Upper lobe of left lung (tissue), 6 donors: Measurements from ENCODE around the gene DGKB. TPM values are rescaled to one million over a fixed set of nuclear protein-coding genes. Genes with fewer than 3 reads are reported as not detected.

Experiments used
- ATAC-seq, 2 donors: fragments of 200-7000 bp; cut with Tn5 transposase; one replicate each; pipeline ENCODE4 v1.9.1; 2022; ENCODE audit warnings: mild to moderate bottlenecking in 2 of 2, moderate library complexity in 2 of 2; ENCODE audit not compliant: low FRiP score in 2 of 2
- DNase-seq, 2 donors: peaks; one replicate each; pipeline ENCODE4 v3.0.0-alpha.2; 2019 to 2020
- H3K27ac ChIP-seq, 4 donors: fragments of 200-600 bp; sonication (generic); one replicate each; pipeline ENCODE4 v1.5.1; 2016 to 2019
- H3K27me3 ChIP-seq, 4 donors: fragments of 200-600 bp; sonication (generic); one replicate each; pipeline ENCODE4 v1.5.1; 2017 to 2019
- H3K36me3 ChIP-seq, 4 donors: fragments of 200-600 bp; sonication (generic); one replicate each; pipeline ENCODE4 v1.5.1; 2016 to 2019
- H3K4me1 ChIP-seq, 4 donors: fragments of 200-600 bp; sonication (generic); one replicate each; pipeline ENCODE4 v1.5.1; 2018 to 2019
- H3K4me3 ChIP-seq, 4 donors: fragments of 200-600 bp; sonication (generic); one replicate each; pipeline ENCODE4 v1.5.1; 2017 to 2019; ENCODE audit warnings: mild to moderate bottlenecking in 2 of 4, moderate library complexity in 1 of 4
- H3K9me3 ChIP-seq, 4 donors: fragments of 200-600 bp; sonication (generic); one replicate each; pipeline ENCODE4 v1.5.1; 2018 to 2019
- EP300 ChIP-seq, 4 donors: sonication (generic); formaldehyde crosslinking; IDR thresholded peaks; one replicate each; pipeline ENCODE4 v1.5.1; 2017; ENCODE audit warnings: antibody characterized with exemption in 4 of 4, control low read depth in 2 of 4
- POLR2A ChIP-seq, 4 donors: fragments of 450-650 bp; IDR thresholded peaks; one replicate each; pipeline ENCODE4 v1.5.1; 2016 to 2017; ENCODE audit warnings: antibody characterized with exemption in 4 of 4, mild to moderate bottlenecking in 2 of 4
- POLR2AphosphoS5 ChIP-seq, 2 donors: sonication (generic); formaldehyde crosslinking; IDR thresholded peaks; one replicate each; pipeline ENCODE4 v1.5.1; 2017; ENCODE audit warnings: antibody characterized with exemption in 2 of 2
- WGBS, 2 donors: methylation state at CpG; one replicate each; pipeline ENCODE4 v1.1.5; 2017 to 2018; 5-methylcytosine and 5-hydroxymethylcytosine counted together
- total RNA-seq, 6 donors: library from RNA; depleted of rRNA in 4 of 6; stranded (reverse); fragments of >200 nt in 4 of 6; gene quantifications; one replicate each; pipeline versions ENCODE4 v1.1.0 to v1.2.1, GENCODE V29; 2016 to 2021
- TF ChIP-seq, protein P1 (sequence below), 6 experiments: fragments of 450-650 bp in 4 of 6; fragments of 200-600 bp in 2 of 6; sonication (generic) in 2 of 6; IDR thresholded peaks; one replicate each; pipeline ENCODE4 v1.5.1; 2016 to 2019; ENCODE audit warnings: antibody characterized with exemption in 6 of 6
- donor health status: DM: no; HTN: no; CAD: no; lungs with moderate emphysema.
- donor health status: DM: no; HTN: yes; CAD: no; lungs with severe emphysema.

DGKB gene
- total RNA-seq, 6 donors from 2014 or later, result 0.09 to 0.30 (median 0.30) TPM; not detected in 3

DNA sequence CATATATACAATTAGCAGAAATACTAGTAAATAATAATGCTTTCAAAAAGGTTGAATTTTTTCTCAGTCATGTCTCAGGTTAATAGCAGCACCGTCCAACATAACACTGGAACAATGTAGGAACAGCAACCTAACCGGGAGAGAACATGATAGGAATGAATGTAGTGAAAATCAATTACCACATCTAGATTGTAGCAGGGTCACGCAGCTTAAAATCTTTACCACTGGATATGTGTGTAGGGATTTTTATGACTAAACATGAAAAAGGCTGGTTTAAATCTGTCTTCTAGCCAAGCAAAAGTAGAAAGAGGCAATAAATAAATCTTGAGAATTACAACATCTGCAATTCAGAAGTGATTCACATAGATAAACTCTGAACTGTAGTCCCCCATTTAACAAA, 326.0 kb downstream of the DGKB start:
- no peak for DNase-seq
- TF ChIP-seq EP300 (IDR thresholded peaks at IDR 0.05) (no peak), POLR2AphosphoS5 (IDR thresholded peaks at IDR 0.05) (no peak)
- Histone ChIP-seq H3K36me3 (no peaks in the 10 kb centered on the region), H3K4me3 (no peak overlapping the region), H3K27ac (no peak overlapping the region), H3K9me3 (no peaks in the 10 kb centered on the region), H3K4me1 (no peaks in the 10 kb centered on the region), H3K27me3 (no peaks in the 10 kb centered on the region)
- no peak for ATAC-seq
- 84 to 85% methylated on average over 3 of the region's 3 CpGs for WGBS, 2 donors

GRCh38 chr7:14570750-14571607, 331.6 kb downstream of the DGKB start:
- no peaks in the 10 kb centered on the region for H3K4me1 ChIP-seq
- H3K36me3 ChIP-seq, result no peaks in the 10 kb centered on the region
- H3K9me3 ChIP-seq, result no peaks in the 10 kb centered on the region
- no peak overlapping the region for H3K27ac ChIP-seq
- no peak for ATAC-seq
- 75 to 78% methylated on average over 5 of the region's 5 CpGs for WGBS, 2 donors
- no peak for DNase-seq
- H3K27me3 ChIP-seq, result no peaks in the 10 kb centered on the region
- TF ChIP-seq, protein P1, sequence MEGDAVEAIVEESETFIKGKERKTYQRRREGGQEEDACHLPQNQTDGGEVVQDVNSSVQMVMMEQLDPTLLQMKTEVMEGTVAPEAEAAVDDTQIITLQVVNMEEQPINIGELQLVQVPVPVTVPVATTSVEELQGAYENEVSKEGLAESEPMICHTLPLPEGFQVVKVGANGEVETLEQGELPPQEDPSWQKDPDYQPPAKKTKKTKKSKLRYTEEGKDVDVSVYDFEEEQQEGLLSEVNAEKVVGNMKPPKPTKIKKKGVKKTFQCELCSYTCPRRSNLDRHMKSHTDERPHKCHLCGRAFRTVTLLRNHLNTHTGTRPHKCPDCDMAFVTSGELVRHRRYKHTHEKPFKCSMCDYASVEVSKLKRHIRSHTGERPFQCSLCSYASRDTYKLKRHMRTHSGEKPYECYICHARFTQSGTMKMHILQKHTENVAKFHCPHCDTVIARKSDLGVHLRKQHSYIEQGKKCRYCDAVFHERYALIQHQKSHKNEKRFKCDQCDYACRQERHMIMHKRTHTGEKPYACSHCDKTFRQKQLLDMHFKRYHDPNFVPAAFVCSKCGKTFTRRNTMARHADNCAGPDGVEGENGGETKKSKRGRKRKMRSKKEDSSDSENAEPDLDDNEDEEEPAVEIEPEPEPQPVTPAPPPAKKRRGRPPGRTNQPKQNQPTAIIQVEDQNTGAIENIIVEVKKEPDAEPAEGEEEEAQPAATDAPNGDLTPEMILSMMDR (IDR thresholded peaks at IDR 0.05), result no peak
- TF ChIP-seq POLR2AphosphoS5 (IDR thresholded peaks at IDR 0.05) (no peak), POLR2A (IDR thresholded peaks at IDR 0.05) (no peak), EP300 (IDR thresholded peaks at IDR 0.05) (no peak)
- H3K4me3 ChIP-seq, result no peak overlapping the region

- Histone ChIP-seq H3K4me1 (no peaks in the 10 kb centered on the region), H3K27ac (no peak overlapping the region), H3K27me3 (no peaks in the 10 kb centered on the region), H3K4me3 (no peak overlapping the region), H3K9me3 (no peaks in the 10 kb centered on the region), H3K36me3 (no peaks in the 10 kb centered on the region)
- no peak for DNase-seq
- WGBS, 2 donors, result 97 to 98% methylated on average over 1 of the region's 1 CpG
- ATAC-seq, result no peak
- no peak for TF ChIP-seq POLR2AphosphoS5 (IDR thresholded peaks at IDR 0.05)
- TF ChIP-seq EP300 (IDR thresholded peaks at IDR 0.05), result no peak
- no peak for TF ChIP-seq POLR2A (IDR thresholded peaks at IDR 0.05)
- TF ChIP-seq, protein P1 (IDR thresholded peaks at IDR 0.05), result no peak
These were observed 350.5 kb downstream of the DGKB start for GRCh38 chr7:14552060-14552459.

GRCh38 chr7:14551310-14551709, 351.2 kb downstream of the DGKB start:
- ATAC-seq (no peak), DNase-seq (no peak)
- Histone ChIP-seq H3K27me3 (no peaks in the 10 kb centered on the region), H3K27ac (no peak overlapping the region), H3K9me3 (no peaks in the 10 kb centered on the region), H3K36me3 (no peaks in the 10 kb centered on the region), H3K4me1 (no peaks in the 10 kb centered on the region), H3K4me3 (no peak overlapping the region)
- TF ChIP-seq EP300 (IDR thresholded peaks at IDR 0.05), result no peak
- TF ChIP-seq POLR2A (IDR thresholded peaks at IDR 0.05), result no peak
- TF ChIP-seq, protein P1 (IDR thresholded peaks at IDR 0.05), result no peak
- TF ChIP-seq POLR2AphosphoS5 (IDR thresholded peaks at IDR 0.05), result no peak
- 69 to 81% methylated on average over 1 of the region's 1 CpG for WGBS, 2 donors

GRCh38 chr7:14542624-14543023, 359.9 kb downstream of the DGKB start:
- TF ChIP-seq POLR2AphosphoS5 (IDR thresholded peaks at IDR 0.05), result no peak
- TF ChIP-seq EP300 (IDR thresholded peaks at IDR 0.05), result no peak
- TF ChIP-seq, protein P1 (IDR thresholded peaks at IDR 0.05), result no peak
- TF ChIP-seq POLR2A (IDR thresholded peaks at IDR 0.05), result no peak
- Histone ChIP-seq H3K27me3 (no peaks in the 10 kb centered on the region), H3K9me3 (no peaks in the 10 kb centered on the region), H3K36me3 (no peaks in the 10 kb centered on the region), H3K27ac (no peak overlapping the region), H3K4me3 (no peak overlapping the region), H3K4me1 (no peaks in the 10 kb centered on the region)
- DNase-seq, result no peak
- WGBS, 2 donors, result 67 to 76% methylated on average over 5 of the region's 5 CpGs
- no peak for ATAC-seq
